OCI-LY7 (cell line): Measurements from ENCODE around the gene CLEC20A. TPM values are rescaled to one million over a fixed set of nuclear protein-coding genes. Genes with fewer than 3 reads are reported as not detected.

Experiments used
- BruUV-seq: library from RNA; stranded (reverse); fragments of 400-500 nt; replicated peaks from 2 replicates; lab custom pipeline; 2021; lab: Mats Ljungman, UMichigan
- CTCF ChIA-PET: fragments of 300-600 bp; sonication (Branson Sonifier 250); formaldehyde crosslinking; loops from one replicate; lab custom pipeline; 2022; ENCODE audit warnings: antibody characterized with exemption; ENCODE audit not compliant: unreplicated experiment; lab: Charles Lee
- POLR2A ChIA-PET: fragments of 300-600 bp; sonication (Branson Sonifier 250); formaldehyde crosslinking; loops from one replicate; lab custom pipeline; 2022; ENCODE audit warnings: antibody characterized with exemption; lab: Charles Lee
- DNase-seq: peaks from one replicate; pipeline ENCODE4 v3.0.0-alpha.2; 2015; ENCODE audit warnings: low spot score
- H2AFZ ChIP-seq: fragments of 200-600 bp; sonication (generic), shearing (Covaris generic); 2 replicates; pipeline ENCODE4 v1.6.1; 2014; ENCODE audit warnings: mild to moderate bottlenecking, antibody characterized with exemption, low read length, moderate library complexity
- H3K27ac ChIP-seq: fragments of 200-600 bp; sonication (generic); 2 replicates; pipeline ENCODE4 v1.5.1; 2014; ENCODE audit warnings: mixed run types, low read depth, mild to moderate bottlenecking, moderate library complexity, low read length, inconsistent platforms; ENCODE audit not compliant: poor library complexity, severe bottlenecking
- H3K36me3 ChIP-seq: fragments of 200-600 bp; sonication (generic); 2 replicates; pipeline ENCODE4 v1.6.1; 2014; ENCODE audit warnings: mild to moderate bottlenecking, antibody characterized with exemption, low read length, moderate library complexity, mixed read lengths; ENCODE audit not compliant: insufficient read depth
- H3K4me1 ChIP-seq: fragments of 200-600 bp; sonication (generic); 2 replicates; pipeline ENCODE4 v1.5.1; 2014; ENCODE audit warnings: mild to moderate bottlenecking, low read length; ENCODE audit not compliant: insufficient read depth, poor library complexity, severe bottlenecking
- H3K4me2 ChIP-seq: fragments of 200-600 bp; sonication (generic); 2 replicates; pipeline ENCODE4 v1.6.1; 2014; ENCODE audit warnings: mild to moderate bottlenecking, low read length
- H3K4me3 ChIP-seq: fragments of 200-600 bp; sonication (generic); 2 replicates; pipeline ENCODE4 v1.5.1; 2014; ENCODE audit warnings: mild to moderate bottlenecking, low read depth, low read length; ENCODE audit not compliant: poor library complexity, severe bottlenecking
- H3K79me2 ChIP-seq: fragments of 200-600 bp; sonication (generic); 2 replicates; pipeline ENCODE4 v1.6.1; 2016; ENCODE audit warnings: low read depth, mild to moderate bottlenecking, low read length, moderate library complexity, mixed read lengths; ENCODE audit not compliant: insufficient read depth
- H3K9me2 ChIP-seq: fragments of 200-600 bp; sonication (generic); 2 replicates; pipeline ENCODE4 v1.6.1; 2016; ENCODE audit warnings: mild to moderate bottlenecking, low read length, mixed read lengths; ENCODE audit not compliant: insufficient read depth
- H3K9me3 ChIP-seq: fragments of 200-600 bp; sonication (generic); 2 replicates; pipeline ENCODE4 v1.6.1; 2014; ENCODE audit warnings: mild to moderate bottlenecking, mixed run types, low read length, mixed read lengths
- H4K20me1 ChIP-seq: fragments of 200-600 bp; sonication (generic); 2 replicates; pipeline ENCODE4 v1.6.1; 2014; ENCODE audit warnings: mild to moderate bottlenecking, antibody characterized with exemption, low read length, moderate library complexity, mixed read lengths; ENCODE audit not compliant: insufficient read depth
- CTCF ChIP-seq: fragments of 200-600 bp; sonication (generic); conservative IDR thresholded peaks from 2 replicates; pipeline ENCODE4 v1.5.1; 2014; ENCODE audit warnings: mild to moderate bottlenecking, antibody characterized with exemption, low read length, moderate library complexity, mixed read lengths
- EZH2phosphoT487 ChIP-seq: fragments of 200-600 bp; sonication (generic); IDR thresholded peaks from 2 replicates; pipeline ENCODE4 v1.6.1; 2018; ENCODE audit warnings: low read depth, borderline replicate concordance, mild to moderate bottlenecking, mixed run types, antibody characterized with exemption, low read length, moderate library complexity, mixed read lengths
- intact Hi-C: fragments of 100-400 bp; cut with micrococcal nuclease; formaldehyde crosslinking; loops from one replicate; pipeline ENCODE4 v1.10.0; 2022; ENCODE audit not compliant: unreplicated experiment
- total RNA-seq, 2 experiments: library from RNA; depleted of rRNA in 1 of 2; stranded (reverse); fragments of >200 nt in 1 of 2; shearing (Covaris generic) in 1 of 2; gene quantifications; 2 replicates each; pipeline ENCODE4 v1.2.3, GENCODE V29; 2014 to 2022

Gene CLEC20A
- total RNA-seq, 2 experiments from 2014 or later: not detected

- H3K79me2 ChIP-seq: no peaks in the 10 kb centered on the region
- no peak overlapping the region for H2AFZ ChIP-seq
- no peak for DNase-seq
- POLR2A ChIA-PET: interaction anchor here (1.8 kb wide), 1 partner anchor 10 kb away, joined by 6 read pairs; no protein-coding TSS in a partner anchor
- intact Hi-C loops: no loop called here
- H3K36me3 ChIP-seq: no peaks in the 10 kb centered on the region
- no peaks in the 10 kb centered on the region for H3K9me2 ChIP-seq
- no peaks in the 10 kb centered on the region for H3K9me3 ChIP-seq
- no peak overlapping the region for H3K4me2 ChIP-seq
- H4K20me1 ChIP-seq: no peaks in the 10 kb centered on the region
- H3K4me3 ChIP-seq: no peak overlapping the region
- no peak for TF ChIP-seq CTCF
- no peak for TF ChIP-seq EZH2phosphoT487
- no TSS peak for BruUV-seq
- CTCF ChIA-PET: no interaction called here
- no peak overlapping the region for H3K27ac ChIP-seq
- H3K4me1 ChIP-seq: no peaks in the 10 kb centered on the region
Measured at GRCh38 chr1:178452013-178452412, 44.8 kb downstream of the CLEC20A start.

- no peaks in the 10 kb centered on the region for H3K4me1 ChIP-seq
- H2AFZ ChIP-seq: no peak overlapping the region
- TF ChIP-seq CTCF: no peak
- no peak for TF ChIP-seq EZH2phosphoT487
- intact Hi-C loops: no loop called here
- ChIA-PET CTCF (no interaction called here), POLR2A (interaction anchor here (0.7 to 1.8 kb wide), 2 partner anchors 10 to 838 kb away, joined by 3 to 6 read pairs; no protein-coding TSS in a partner anchor)
- no peak for DNase-seq
- H3K27ac ChIP-seq: no peak overlapping the region
- no peaks in the 10 kb centered on the region for H4K20me1 ChIP-seq
- no peaks in the 10 kb centered on the region for H3K79me2 ChIP-seq
- H3K9me3 ChIP-seq: no peaks in the 10 kb centered on the region
- H3K9me2 ChIP-seq: no peaks in the 10 kb centered on the region
- H3K36me3 ChIP-seq: no peaks in the 10 kb centered on the region
- no TSS peak for BruUV-seq
- no peak overlapping the region for H3K4me3 ChIP-seq
- H3K4me2 ChIP-seq: no peak overlapping the region
Measured at GRCh38 chr1:178451529-178451928, 45.2 kb downstream of the CLEC20A start.

- H3K4me1 ChIP-seq: no peaks in the 10 kb centered on the region
- TF ChIP-seq CTCF (no peak), EZH2phosphoT487 (no peak)
- POLR2A ChIA-PET: interaction anchor here (0.7 to 1.8 kb wide), 2 partner anchors 9 to 837 kb away, joined by 3 to 6 read pairs; no protein-coding TSS in a partner anchor
- no peaks in the 10 kb centered on the region for H3K9me3 ChIP-seq
- H3K4me2 ChIP-seq: no peak overlapping the region
- H4K20me1 ChIP-seq: no peaks in the 10 kb centered on the region
- CTCF ChIA-PET: no interaction called here
- H3K79me2 ChIP-seq: no peaks in the 10 kb centered on the region
- DNase-seq: no peak
- H3K4me3 ChIP-seq: no peak overlapping the region
- no peak overlapping the region for H3K27ac ChIP-seq
- H3K9me2 ChIP-seq: no peaks in the 10 kb centered on the region
- intact Hi-C loops: no loop called here
- H3K36me3 ChIP-seq: no peaks in the 10 kb centered on the region
- no peak overlapping the region for H2AFZ ChIP-seq
- no TSS peak for BruUV-seq
Measured at GRCh38 chr1:178450871-178451270, 45.9 kb downstream of the CLEC20A start.
